ENCODE measurements around the gene PIAS1. TPM values are rescaled to one million over a fixed set of nuclear protein-coding genes. Genes with fewer than 3 reads are reported as not detected.

PIAS1 gene
- total and polyA plus RNA-seq, 9 of the 15 experiments (the other 6 are each of a cell fraction or from before 2014, with no cell fraction given) = 18.0 to 59.1 (median 28.5) TPM

GRCh38 chr15:68205954-68206539 is 151.9 kb downstream of the PIAS1 start (continued):
- TF ChIP-seq CREB3 (tag; conservative IDR thresholded peaks at IDR 0.05; ENCODE audit: low read depth) = no peak

GRCh38 chr15:68206711-68207151 is 152.6 kb downstream of the PIAS1 start:
- Histone ChIP-seq H3K9ac (ENCODE audit: insufficient read depth in 1 of 2, low read depth in 2 of 2, low read length in 2 of 2) (peak overlapping the region in 1 of 2 experiments; percentile 43; a peak in 1 of 4 replicates), H3K27me3 (ENCODE audit: control insufficient read depth in 2 of 2, insufficient read depth in 2 of 2, low read length in 2 of 2) (no peaks in the 10 kb centered on the region), H3K9me3 (replicated peaks; ENCODE audit: control insufficient read depth, insufficient read depth, low read depth, low read length) (no peaks in the 10 kb centered on the region), H3K27ac (ENCODE audit: extremely low read depth, low read depth, low read length) (peak overlapping the region; percentile 75), H3K79me2 (ENCODE audit: control insufficient read depth, insufficient read depth, low read length) (peaks cover 37% of the 10 kb centered on the region), H3K4me3 (no peak overlapping the region), H4K20me1 (replicated peaks; ENCODE audit: control insufficient read depth, insufficient read depth, low read length) (peaks cover 15% of the 10 kb centered on the region; the same call in 1 of the 2 replicates), H3K9me1 (ENCODE audit: control insufficient read depth, insufficient read depth, low read length) (peaks cover under 1% of the 10 kb centered on the region), H3K4me1 (replicated peaks in 1 of 2; ENCODE audit: control insufficient read depth in 2 of 2, insufficient read depth in 2 of 2, low read length in 2 of 2) (peaks cover 14 to 46% of the 10 kb centered on the region in 2 experiments), H3K36me3 (ENCODE audit: control insufficient read depth, insufficient read depth, low read length) (peaks cover 67% of the 10 kb centered on the region; the same call in 2 of the 3 replicates), H2AFZ (ENCODE audit: low read depth, low read length) (no peak overlapping the region), H3K4me2 (ENCODE audit: insufficient read depth, low read length) (no peak overlapping the region)
- in situ Hi-C loops (cut with MboI) (no loop called here), intact Hi-C loops (cut with micrococcal nuclease) (no loop called here)
- 85% methylated on average over 9 of the region's 12 CpGs for WGBS (ENCODE audit: insufficient coverage, low coverage, missing lambda C conversion rate)
- BruUV-seq (replicated peaks) = no TSS peak
- ATAC-seq (peak; percentile 10), DNase-seq (ENCODE audit: extremely low read depth in 1 of 4, low spot score in 3 of 4) (no peak), FAIRE-seq (no peak)
- ChIA-PET POLR2A (interaction anchor here (0.5 to 0.6 kb wide), 2 partner anchors 13 to 322 kb away, joined by 3 to 4 read pairs; no protein-coding TSS in a partner anchor), CTCF (ENCODE audit: low intra/inter-chr PET ratio) (no interaction called here)
- TF ChIP-seq CTCFL (IDR thresholded peaks at IDR 0.05; ENCODE audit: borderline replicate concordance, insufficient read depth, low read depth, low read length, poor library complexity, severe bottlenecking) (no peak), SMAD2 (IDR thresholded peaks at IDR 0.05; ENCODE audit: low read depth, low read length) (no peak), KDM1A (IDR thresholded peaks at IDR 0.05) (no peak), ZNF318 (IDR thresholded peaks at IDR 0.05; ENCODE audit: borderline replicate concordance in 1 of 2, low read depth in 1 of 2) (no peak), KDM5B (IDR thresholded peaks at IDR 0.05; ENCODE audit: insufficient replicate concordance, low read depth, low read length) (no peak)

Data from K562 (cell line).